Suprapubic skin (tissue), 4 donors: Measurements from ENCODE around the gene ARHGAP10.

Experiments used
- CTCF ChIP-seq, 2 donors: fragments of 200-600 bp in 1 of 2; fragments of 450-650 bp in 1 of 2; sonication (generic) in 1 of 2; IDR thresholded peaks; one replicate each; pipeline ENCODE4 v1.5.1; 2016 to 2019; ENCODE audit warnings: antibody characterized with exemption in 2 of 2, mild to moderate bottlenecking in 1 of 2, moderate library complexity in 1 of 2
- EP300 ChIP-seq: sonication (generic); formaldehyde crosslinking; IDR thresholded peaks from one replicate; pipeline ENCODE4 v1.6.1; 2017; ENCODE audit warnings: antibody characterized with exemption
- POLR2A ChIP-seq, 2 donors: fragments of 450-650 bp; IDR thresholded peaks; one replicate each; pipeline ENCODE4 v1.6.1; 2017; ENCODE audit warnings: antibody characterized with exemption in 2 of 2, mild to moderate bottlenecking in 2 of 2, moderate library complexity in 2 of 2
- POLR2AphosphoS5 ChIP-seq, 3 donors: sonication (generic); formaldehyde crosslinking; IDR thresholded peaks; one replicate each; pipeline ENCODE4 v1.6.1; 2017; ENCODE audit warnings: antibody characterized with exemption in 3 of 3

- TF ChIP-seq CTCF (IDR thresholded peaks at IDR 0.05) = no peak
- no peak for TF ChIP-seq POLR2A (IDR thresholded peaks at IDR 0.05)
- no peak for TF ChIP-seq POLR2AphosphoS5 (IDR thresholded peaks at IDR 0.05)
- no peak for TF ChIP-seq EP300
Observed at GRCh38 chr4:148004228-148004857, 272.5 kb downstream of the ARHGAP10 start.
